GM19372 (cell line): ENCODE results near the gene TOPBP1.
A peak's percentile ranks its signal among the peaks of the same experiment; 100 is the strongest.
"Not testable (repeated sequence)": the region's sequence is repeated elsewhere in the genome, so short reads cannot be mapped to it uniquely, and the experiment has no call there.

Experiments
- ATAC-seq: cut with Tn5 transposase; IDR thresholded peaks from one replicate; pipeline ENCODE4 v1.9.1; 2021; ENCODE audit warnings: mild to moderate bottlenecking, low read depth, moderate library complexity; ENCODE audit not compliant: unreplicated experiment

The TOPBP1 gene

GRCh38 chr3:133574260-133574881, 87.4 kb downstream of the TOPBP1 start:
- ATAC-seq = peak; percentile 31

DNA sequence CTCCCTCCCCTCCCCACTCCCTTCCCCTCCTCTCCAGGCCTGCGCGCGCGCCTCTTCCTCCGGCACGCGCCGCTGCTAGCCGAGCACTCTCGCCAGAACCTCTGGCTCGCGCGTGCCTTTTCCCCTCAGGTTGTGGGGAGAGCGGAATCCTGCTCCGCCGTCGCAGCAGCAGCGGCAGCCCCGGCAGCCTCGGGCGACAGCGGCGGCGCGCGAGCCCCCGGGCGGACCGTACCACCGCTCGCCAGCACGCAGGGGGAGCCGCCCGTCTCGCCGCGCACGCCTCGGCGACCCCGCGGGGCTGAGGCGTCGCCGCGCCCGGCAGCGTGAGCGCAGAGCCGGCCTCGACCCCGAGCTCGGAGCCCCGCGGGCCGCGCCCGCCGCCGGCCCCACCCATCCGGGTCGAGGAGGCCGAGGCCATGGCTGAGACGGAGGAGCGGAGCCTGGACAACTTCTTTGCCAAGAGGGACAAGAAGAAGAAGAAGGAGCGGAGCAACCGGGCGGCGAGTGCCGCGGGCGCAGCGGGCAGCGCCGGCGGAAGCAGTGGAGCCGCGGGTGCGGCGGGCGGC, 88.0 kb downstream of the TOPBP1 start, which contains the start of gene CDV3:
CDV3 (plus strand) TSS at position 58 of the 566 bp plus-strand sequence; CDS start at position 417, 359 bp downstream.
- peak; percentile 16 for ATAC-seq

GRCh38 chr3:133573054-133573628, 88.6 kb downstream of the TOPBP1 start:
- ATAC-seq = peak; percentile 70

DNA sequence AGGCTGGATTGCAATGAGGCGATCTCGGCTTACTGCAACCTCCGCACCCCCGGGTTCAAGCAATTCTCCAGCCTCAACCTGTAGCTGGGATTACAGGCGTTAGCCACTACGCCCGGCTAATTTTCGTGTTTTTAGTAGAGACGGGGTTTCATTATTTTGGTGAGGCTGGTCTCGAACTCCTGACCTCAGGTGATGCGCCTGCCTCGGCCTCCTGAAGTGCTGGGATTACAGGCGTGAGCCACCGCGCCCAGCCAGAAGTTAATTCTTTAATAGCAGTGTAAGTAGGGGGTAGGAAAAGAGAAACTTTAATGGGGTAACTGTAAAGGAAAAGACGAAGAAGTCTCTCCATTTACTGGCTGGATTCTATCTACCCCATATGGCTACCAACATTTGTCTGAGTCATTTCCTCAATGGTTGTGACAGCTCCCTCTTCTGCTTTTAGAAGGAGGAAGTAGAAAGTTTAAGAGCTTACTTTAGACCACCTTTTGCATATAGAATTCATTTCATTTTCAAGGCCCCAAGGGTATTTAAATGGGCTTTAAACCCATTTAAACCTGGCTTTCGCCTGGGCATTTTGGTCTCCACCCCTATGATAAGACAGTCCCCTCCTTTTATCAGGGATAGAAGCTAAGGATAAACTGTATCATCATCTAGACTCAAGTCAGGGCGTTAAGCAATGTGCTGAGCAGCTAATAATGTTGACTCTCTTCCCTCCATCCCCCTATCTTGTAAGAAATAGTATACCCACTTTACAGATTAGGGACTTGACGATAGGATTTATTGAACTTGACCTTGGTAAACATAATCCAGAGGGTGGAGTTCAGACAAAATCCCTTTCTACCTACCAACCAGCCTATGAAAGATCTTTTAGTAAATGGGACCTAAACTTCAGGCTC, 89.3 kb downstream of the TOPBP1 start:
- ATAC-seq = no peak

DNA sequence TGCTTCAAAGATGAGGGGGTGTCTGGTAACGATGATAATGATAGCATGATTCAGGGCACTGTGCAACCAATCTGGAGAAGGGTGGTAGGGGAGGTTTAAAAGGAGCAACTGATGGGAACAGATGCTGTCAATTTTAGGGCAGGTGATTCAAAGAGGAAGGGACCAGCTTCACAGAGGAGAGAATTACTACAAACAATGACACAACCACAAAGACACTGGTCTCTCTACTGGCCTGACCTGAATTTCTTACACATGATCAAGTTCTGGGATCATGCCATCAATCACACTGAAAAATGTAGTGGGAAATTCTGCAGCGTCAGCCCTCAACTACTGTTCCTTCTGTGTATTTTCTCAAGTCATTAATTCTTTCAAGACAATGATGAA, 90.8 kb downstream of the TOPBP1 start:
- ATAC-seq = no peak

GRCh38 chr3:133570139-133570936, 91.4 kb downstream of the TOPBP1 start:
- no peak for ATAC-seq

GRCh38 chr3:133568294-133569014, 93.3 kb downstream of the TOPBP1 start:
- ATAC-seq = no peak

DNA sequence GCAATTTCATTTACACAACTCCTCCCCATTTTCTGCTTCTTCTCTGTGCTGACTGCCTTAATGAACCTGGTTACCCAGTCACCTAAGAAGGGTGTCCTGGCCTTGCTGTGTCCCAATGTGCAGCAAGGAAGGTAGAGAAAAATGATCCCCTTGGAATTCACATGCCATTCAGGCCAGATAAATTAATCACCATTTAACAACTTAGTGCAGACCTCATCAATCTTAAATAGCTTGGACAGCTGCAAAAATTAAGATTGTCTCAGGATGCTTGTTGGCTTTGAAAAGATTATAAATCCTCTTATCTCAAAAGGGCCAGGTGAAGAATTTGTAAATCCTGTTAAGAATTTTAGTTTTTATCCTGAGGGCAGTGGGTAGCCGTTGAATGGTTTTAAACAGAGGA, 97.9 kb downstream of the TOPBP1 start:
- ATAC-seq = no peak

GRCh38 chr3:133563186-133563591, 98.6 kb downstream of the TOPBP1 start:
- ATAC-seq = no peak

GRCh38 chr3:133562376-133562775, 99.4 kb downstream of the TOPBP1 start:
- no peak for ATAC-seq

DNA sequence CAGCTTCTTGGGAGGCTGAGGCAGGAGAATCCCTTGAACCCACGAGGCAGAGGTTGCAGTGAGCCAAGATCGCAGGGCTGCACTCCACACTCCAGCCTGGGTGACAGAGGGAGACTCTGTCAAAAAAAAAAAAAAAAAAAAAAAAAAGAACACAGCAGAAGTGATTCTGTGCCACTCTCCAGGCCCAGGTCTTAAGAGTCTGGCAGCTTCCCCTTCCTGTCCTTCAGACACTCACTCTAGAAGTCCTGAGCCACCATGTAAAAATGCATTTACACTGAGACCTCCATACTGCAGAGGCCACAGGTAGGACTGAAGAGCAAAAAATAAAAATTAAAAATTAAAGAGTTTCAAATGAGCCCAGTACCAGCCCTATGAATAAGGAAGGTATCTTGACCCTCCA, 100.1 kb downstream of the TOPBP1 start:
- no peak for ATAC-seq

GRCh38 chr3:133551589-133551988, 110.2 kb downstream of the TOPBP1 start:
- not testable (repeated sequence) for ATAC-seq
